ENCODE results near the gene LYST. TPM values are rescaled to one million over a fixed set of nuclear protein-coding genes. Genes with fewer than 3 reads are reported as not detected.

LYST gene
- total RNA-seq, 4 donors from 2014 or later = 22.9 to 44.4 (median 31.9) TPM

DNA sequence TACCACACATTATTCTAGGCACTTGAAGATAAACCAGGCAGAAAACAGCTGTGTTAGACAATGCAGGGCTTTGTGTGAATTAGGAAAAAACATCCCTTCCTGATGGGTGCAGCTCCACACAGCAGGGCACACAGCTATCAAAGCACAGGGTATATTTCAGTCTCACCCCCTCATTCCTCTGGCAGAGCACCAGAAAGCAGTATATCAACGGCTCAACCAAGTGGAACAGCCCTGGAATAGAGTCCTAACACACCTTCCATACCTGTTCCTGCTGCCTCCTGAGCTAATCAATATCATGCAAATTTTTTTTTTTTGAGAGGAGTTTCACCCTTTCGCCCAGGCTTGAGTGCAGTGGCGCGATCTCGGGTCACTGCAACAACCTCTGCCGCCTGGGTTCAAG, 32.1 kb downstream of the LYST start:
- H3K27ac ChIP-seq (replicated peaks in 1 of 4) = peak overlapping the region in 1 of 4 donors; percentile 44
- intact Hi-C loops (cut with DNase I) = no loop called here
- peaks cover 0 to 7% (median 2%) of the 10 kb centered on the region in 4 donors for H3K36me3 ChIP-seq
- WGBS = 95% methylated on average over 6 of the region's 6 CpGs
- H3K4me1 ChIP-seq = peaks cover 9 to 15% (median 12%) of the 10 kb centered on the region in 4 donors
- no peak for TF ChIP-seq CTCF (IDR thresholded peaks at IDR 0.05)
- no peak for TF ChIP-seq POLR2AphosphoS5 (IDR thresholded peaks at IDR 0.05)
- no peaks in the 10 kb centered on the region for H3K27me3 ChIP-seq
- no peaks in the 10 kb centered on the region for H3K9me3 ChIP-seq
- no peak for DNase-seq (ENCODE audit: extremely low spot score)
- no peak overlapping the region for H3K4me3 ChIP-seq

DNA sequence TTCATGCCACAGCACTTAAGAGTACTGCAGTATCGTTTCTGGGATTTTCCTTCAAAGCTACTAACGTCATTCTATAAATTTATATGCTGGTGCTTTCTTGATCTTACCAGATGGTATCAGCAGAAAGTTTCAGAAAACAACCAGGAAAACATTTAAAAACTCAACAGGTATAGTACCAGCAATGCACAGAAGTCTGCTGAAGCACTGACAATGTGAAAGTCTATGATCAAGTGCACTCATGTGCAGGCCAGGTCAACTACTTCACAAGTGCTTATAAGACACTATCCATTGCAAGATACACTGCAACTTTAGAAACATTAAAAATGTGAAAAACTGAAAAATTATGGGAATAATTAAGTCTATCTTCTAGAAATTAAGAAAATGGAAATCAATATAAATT, 34.7 kb downstream of the LYST start:
- no peak overlapping the region for H3K4me3 ChIP-seq
- no peak overlapping the region for H3K27ac ChIP-seq (replicated peaks in 1 of 4)
- no peaks in the 10 kb centered on the region for H3K9me3 ChIP-seq
- 94% methylated on average over 2 of the region's 2 CpGs for WGBS
- intact Hi-C loops (cut with DNase I) = no loop called here
- H3K4me1 ChIP-seq = peaks cover 9 to 15% (median 12%) of the 10 kb centered on the region in 4 donors
- TF ChIP-seq POLR2AphosphoS5 (IDR thresholded peaks at IDR 0.05) (no peak), POLR2A (IDR thresholded peaks at IDR 0.05; ENCODE audit: low read depth) (no peak)
- no peak for DNase-seq (ENCODE audit: extremely low spot score)
- H3K27me3 ChIP-seq = no peaks in the 10 kb centered on the region
- peaks cover 0 to 20% (median 10%) of the 10 kb centered on the region in 4 donors for H3K36me3 ChIP-seq

GRCh38 chr1:235831148-235831547, 35.6 kb downstream of the LYST start:
- TF ChIP-seq POLR2A (IDR thresholded peaks at IDR 0.05; ENCODE audit: low read depth) = no peak
- peak in 1 of 2 donors; percentile 6 for TF ChIP-seq POLR2AphosphoS5 (IDR thresholded peaks at IDR 0.05)
- no peak for TF ChIP-seq EP300 (IDR thresholded peaks at IDR 0.05)
- intact Hi-C loops (cut with DNase I) = no loop called here
- DNase-seq (ENCODE audit: extremely low spot score) = no peak
- Histone ChIP-seq H3K27me3 (no peaks in the 10 kb centered on the region), H3K36me3 (peaks cover 0 to 27% (median 15%) of the 10 kb centered on the region in 4 donors), H3K9me3 (no peaks in the 10 kb centered on the region), H3K27ac (replicated peaks in 1 of 4) (no peak overlapping the region), H3K4me3 (no peak overlapping the region), H3K4me1 (peaks cover 9 to 15% (median 12%) of the 10 kb centered on the region in 4 donors)
- 73% methylated on average over 5 of the region's 5 CpGs for WGBS

- intact Hi-C loops (cut with DNase I) = no loop called here
- H3K27me3 ChIP-seq = no peaks in the 10 kb centered on the region
- no peaks in the 10 kb centered on the region for H3K9me3 ChIP-seq
- DNase-seq (ENCODE audit: extremely low spot score) = no peak
- TF ChIP-seq POLR2AphosphoS5 (IDR thresholded peaks at IDR 0.05) (no peak), POLR2A (IDR thresholded peaks at IDR 0.05; ENCODE audit: low read depth) (no peak), CTCF (IDR thresholded peaks at IDR 0.05) (no peak), EP300 (IDR thresholded peaks at IDR 0.05) (no peak)
- peaks cover 0 to 28% (median 15%) of the 10 kb centered on the region in 4 donors for H3K36me3 ChIP-seq
- no peak overlapping the region for H3K4me3 ChIP-seq
- H3K4me1 ChIP-seq = peaks cover 0 to 5% (median 0%) of the 10 kb centered on the region in 4 donors
- 87% methylated on average over 2 of the region's 2 CpGs for WGBS
- no peak overlapping the region for H3K27ac ChIP-seq (replicated peaks in 1 of 4)
Observed at GRCh38 chr1:235826102-235826854, 40.4 kb downstream of the LYST start.

GRCh38 chr1:235825229-235825628, 41.5 kb downstream of the LYST start:
- peaks cover 0 to 32% (median 14%) of the 10 kb centered on the region in 4 donors for H3K36me3 ChIP-seq
- TF ChIP-seq CTCF (IDR thresholded peaks at IDR 0.05) (no peak), EP300 (IDR thresholded peaks at IDR 0.05) (no peak), POLR2A (IDR thresholded peaks at IDR 0.05; ENCODE audit: low read depth) (no peak), POLR2AphosphoS5 (IDR thresholded peaks at IDR 0.05) (no peak)
- H3K27me3 ChIP-seq = no peaks in the 10 kb centered on the region
- intact Hi-C loops (cut with DNase I) = no loop called here
- H3K4me3 ChIP-seq = no peak overlapping the region
- WGBS = 100% methylated on average over 1 of the region's 1 CpG
- H3K27ac ChIP-seq (replicated peaks in 1 of 4) = no peak overlapping the region
- no peaks in the 10 kb centered on the region for H3K9me3 ChIP-seq
- DNase-seq (ENCODE audit: extremely low spot score) = no peak
- H3K4me1 ChIP-seq = peaks cover 0 to 5% (median 0%) of the 10 kb centered on the region in 4 donors
